Mesendoderm (in vitro differentiated cells): Measurements from ENCODE around the gene EVI2A.

Experiments used
- DNase-seq: peaks from one replicate; pipeline ENCODE4 v3.0.0; 2013
- H2AK5ac ChIP-seq: 2 replicates; pipeline ENCODE4 v1.6.1; 2013; ENCODE audit warnings: low read length, inconsistent platforms
- H2BK120ac ChIP-seq: 2 replicates; pipeline ENCODE4 v1.6.1; 2013; ENCODE audit warnings: low read depth, mild to moderate bottlenecking, low read length, moderate library complexity, mixed read lengths
- H2BK15ac ChIP-seq: replicated peaks from 2 replicates; pipeline ENCODE4 v1.6.1; 2013; ENCODE audit warnings: low read depth, mild to moderate bottlenecking, moderate library complexity
- H2BK5ac ChIP-seq: 2 replicates; pipeline ENCODE4 v1.6.1; 2013; ENCODE audit warnings: low read length, inconsistent platforms
- H3K18ac ChIP-seq: 2 replicates; pipeline ENCODE4 v1.6.1; 2013; ENCODE audit warnings: mild to moderate bottlenecking, low read length, mixed read lengths
- H3K23ac ChIP-seq: one replicate; pipeline ENCODE4 v1.6.1; 2013; ENCODE audit warnings: low read length
- H3K27ac ChIP-seq: 2 replicates; pipeline ENCODE4 v1.5.1; 2013; ENCODE audit warnings: low read depth, mild to moderate bottlenecking, inconsistent platforms, low read length, moderate library complexity
- H3K27me3 ChIP-seq: 2 replicates; pipeline ENCODE4 v1.6.1; 2013; ENCODE audit warnings: low read length, control low read depth, mild to moderate bottlenecking, inconsistent platforms; ENCODE audit not compliant: insufficient read depth, poor library complexity
- H3K36me3 ChIP-seq: 2 replicates; pipeline ENCODE4 v1.6.1; 2013; ENCODE audit warnings: low read length, inconsistent platforms; ENCODE audit not compliant: control insufficient read depth, insufficient read depth
- H3K4ac ChIP-seq: one replicate; pipeline ENCODE4 v1.6.1; 2013; ENCODE audit warnings: low read depth, mild to moderate bottlenecking, low read length, moderate library complexity
- H3K4me1 ChIP-seq: 2 replicates; pipeline ENCODE4 v1.6.1; 2013; ENCODE audit warnings: low read depth, low read length, inconsistent platforms; ENCODE audit not compliant: control insufficient read depth
- H3K4me2 ChIP-seq: 2 replicates; pipeline ENCODE4 v1.6.1; 2013; ENCODE audit warnings: low read length
- H3K4me3 ChIP-seq: 2 replicates; pipeline ENCODE4 v1.5.1; 2013; ENCODE audit warnings: mild to moderate bottlenecking, low read length
- H3K56ac ChIP-seq: one replicate; pipeline ENCODE4 v1.6.1; 2013; ENCODE audit warnings: low read length
- H3K79me1 ChIP-seq: 2 replicates; pipeline ENCODE4 v1.6.1; 2013; ENCODE audit warnings: low read length, inconsistent platforms
- H3K79me2 ChIP-seq: 2 replicates; pipeline ENCODE4 v1.6.1; 2013; ENCODE audit warnings: mild to moderate bottlenecking, low read length; ENCODE audit not compliant: control insufficient read depth, insufficient read depth
- H3K9ac ChIP-seq: 2 replicates; pipeline ENCODE4 v1.6.1; 2013; ENCODE audit warnings: low read length, inconsistent platforms
- H4K5ac ChIP-seq: one replicate; pipeline ENCODE4 v1.6.1; 2013; ENCODE audit warnings: low read length
- H4K8ac ChIP-seq: one replicate; pipeline ENCODE4 v1.6.1; 2013; ENCODE audit warnings: low read depth, mild to moderate bottlenecking, control low read depth, low read length, moderate library complexity
- WGBS: extraction: QIAGEN DNeasy Blood & Tissue Kit; methylation state at CpG from one replicate; pipeline ENCODE4 v1.1.7; 2013; ENCODE audit warnings: low lambda C conversion rate, missing lambda C conversion rate; ENCODE audit not compliant: insufficient coverage; ENCODE audit errors: extremely low coverage; 5-methylcytosine and 5-hydroxymethylcytosine counted together

EVI2A gene

DNA sequence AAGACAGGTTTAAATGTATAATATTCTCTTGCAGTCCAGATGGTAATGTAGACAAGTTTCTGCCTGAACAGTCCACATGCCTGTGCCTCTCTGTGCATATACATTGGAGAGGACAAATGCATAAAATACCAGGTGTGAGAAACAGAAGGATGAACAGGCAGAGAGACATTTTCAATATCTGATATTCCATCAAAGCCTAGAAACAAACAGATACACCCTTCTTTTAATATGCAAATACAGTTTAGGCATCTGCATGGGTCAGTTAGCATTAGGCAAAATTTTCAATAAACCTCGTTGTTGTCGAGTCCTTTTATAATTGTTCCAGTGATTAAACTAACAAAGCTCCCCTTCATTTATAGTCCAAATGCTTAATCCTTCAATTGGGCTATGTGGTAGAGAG, 25.3 kb downstream of the EVI2A start:
- no CpG with 5 or more reads among the region's 2 CpGs for WGBS
- Histone ChIP-seq H3K4me2 (no peak overlapping the region), H3K27me3 (no peaks in the 10 kb centered on the region), H3K23ac (no peak overlapping the region), H2BK15ac (no peak overlapping the region), H3K4me1 (no peaks in the 10 kb centered on the region), H3K18ac (no peak overlapping the region), H3K9ac (no peak overlapping the region), H3K79me2 (no peaks in the 10 kb centered on the region), H4K8ac (no peak overlapping the region), H2BK5ac (no peak overlapping the region), H3K79me1 (no peaks in the 10 kb centered on the region), H3K27ac (no peak overlapping the region), H2AK5ac (no peak overlapping the region), H3K4me3 (no peak overlapping the region), H4K5ac (no peak overlapping the region), H3K4ac (no peak overlapping the region), H2BK120ac (no peak overlapping the region), H3K56ac (no peak overlapping the region), H3K36me3 (no peaks in the 10 kb centered on the region)
- no peak for DNase-seq

- H2BK15ac ChIP-seq, result no peak overlapping the region
- no peaks in the 10 kb centered on the region for H3K79me1 ChIP-seq
- H3K79me2 ChIP-seq, result no peaks in the 10 kb centered on the region
- no peak overlapping the region for H3K4me3 ChIP-seq
- H2BK5ac ChIP-seq, result no peak overlapping the region
- H3K4me2 ChIP-seq, result no peak overlapping the region
- H3K27ac ChIP-seq, result no peak overlapping the region
- H3K4me1 ChIP-seq, result no peaks in the 10 kb centered on the region
- H3K9ac ChIP-seq, result no peak overlapping the region
- H2AK5ac ChIP-seq, result no peak overlapping the region
- H3K36me3 ChIP-seq, result no peaks in the 10 kb centered on the region
- H3K23ac ChIP-seq, result no peak overlapping the region
- H4K8ac ChIP-seq, result no peak overlapping the region
- DNase-seq, result no peak
- no peak overlapping the region for H3K4ac ChIP-seq
- no CpG with 5 or more reads among the region's 1 CpG for WGBS
- no peak overlapping the region for H3K18ac ChIP-seq
- no peak overlapping the region for H3K56ac ChIP-seq
- H4K5ac ChIP-seq, result no peak overlapping the region
- no peak overlapping the region for H2BK120ac ChIP-seq
- no peaks in the 10 kb centered on the region for H3K27me3 ChIP-seq
Observed at GRCh38 chr17:31295489-31295871, 25.9 kb downstream of the EVI2A start.

DNA sequence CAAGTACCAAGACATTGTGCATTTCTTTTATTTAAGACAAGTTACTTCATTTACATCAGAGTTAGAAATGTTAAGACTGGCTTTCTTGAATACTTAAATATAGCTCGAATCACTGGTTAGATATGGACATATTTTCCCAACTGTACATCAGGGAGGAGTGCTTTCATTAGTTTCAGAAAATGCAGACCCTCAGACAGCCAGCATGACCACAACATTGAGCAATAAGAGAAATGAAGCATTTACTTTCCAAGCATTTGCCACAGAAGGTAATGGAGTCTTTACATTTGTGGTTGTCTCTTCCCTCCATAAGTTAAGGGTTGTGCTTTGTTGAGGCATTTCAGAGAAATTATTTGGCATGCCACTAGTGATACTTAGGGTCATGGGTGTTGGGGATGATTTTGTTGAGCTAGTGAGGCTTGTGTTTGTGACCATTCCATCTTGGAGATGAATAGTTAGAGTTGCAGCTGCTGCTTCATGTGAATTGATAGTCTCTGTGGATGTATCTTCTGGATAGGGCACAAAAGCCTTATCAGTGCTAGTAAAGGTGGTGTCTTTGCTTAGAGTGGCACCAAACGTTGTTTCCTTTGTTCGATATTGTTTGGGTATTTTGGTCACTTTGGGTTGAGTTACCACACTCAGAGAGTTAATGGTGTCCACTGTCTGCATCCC, 26.5 kb downstream of the EVI2A start:
- no peak overlapping the region for H4K8ac ChIP-seq
- no peak overlapping the region for H3K23ac ChIP-seq
- H3K36me3 ChIP-seq, result no peaks in the 10 kb centered on the region
- H3K4me1 ChIP-seq, result no peaks in the 10 kb centered on the region
- WGBS, result no CpG with 5 or more reads among the region's 3 CpGs
- H3K79me2 ChIP-seq, result no peaks in the 10 kb centered on the region
- no peak overlapping the region for H2BK120ac ChIP-seq
- H3K9ac ChIP-seq, result no peak overlapping the region
- H3K56ac ChIP-seq, result no peak overlapping the region
- H3K79me1 ChIP-seq, result no peaks in the 10 kb centered on the region
- no peak for DNase-seq
- H3K4me2 ChIP-seq, result no peak overlapping the region
- no peak overlapping the region for H2BK5ac ChIP-seq
- no peak overlapping the region for H3K4me3 ChIP-seq
- no peak overlapping the region for H3K27ac ChIP-seq
- H4K5ac ChIP-seq, result no peak overlapping the region
- H3K27me3 ChIP-seq, result no peaks in the 10 kb centered on the region
- no peak overlapping the region for H3K4ac ChIP-seq
- no peak overlapping the region for H3K18ac ChIP-seq
- H2BK15ac ChIP-seq, result no peak overlapping the region
- H2AK5ac ChIP-seq, result no peak overlapping the region

DNA sequence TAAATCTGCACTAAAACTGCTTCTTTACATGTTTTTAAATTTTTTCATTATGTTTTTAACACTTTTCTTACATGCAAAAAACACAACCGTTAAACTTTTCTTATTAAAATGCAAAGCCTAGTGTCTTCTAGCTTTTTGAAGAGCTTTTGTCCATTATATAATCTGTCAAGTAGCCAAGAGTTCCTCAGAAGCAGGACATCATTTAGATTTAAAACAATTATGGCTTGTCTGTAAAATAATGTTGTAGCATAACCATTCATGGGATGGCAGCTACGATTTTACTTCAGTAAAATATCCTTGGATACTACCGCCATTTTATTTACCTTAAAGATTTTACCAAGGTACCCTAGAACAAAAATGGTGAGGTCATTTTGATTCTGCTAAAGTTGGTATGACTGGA, 27.2 kb downstream of the EVI2A start:
- DNase-seq, result no peak
- Histone ChIP-seq H2BK5ac (no peak overlapping the region), H2BK15ac (no peak overlapping the region), H3K4me2 (no peak overlapping the region), H3K79me2 (no peaks in the 10 kb centered on the region), H4K8ac (no peak overlapping the region), H3K23ac (no peak overlapping the region), H3K36me3 (no peaks in the 10 kb centered on the region), H3K9ac (no peak overlapping the region), H3K4me1 (no peaks in the 10 kb centered on the region), H3K18ac (no peak overlapping the region), H2AK5ac (no peak overlapping the region), H4K5ac (no peak overlapping the region), H3K4ac (no peak overlapping the region), H3K27me3 (no peaks in the 10 kb centered on the region), H3K4me3 (no peak overlapping the region), H2BK120ac (no peak overlapping the region), H3K27ac (no peak overlapping the region), H3K79me1 (no peaks in the 10 kb centered on the region), H3K56ac (no peak overlapping the region)
- no CpG with 5 or more reads among the region's 3 CpGs for WGBS

- H4K8ac ChIP-seq, result no peak overlapping the region
- H3K79me1 ChIP-seq, result no peaks in the 10 kb centered on the region
- no peaks in the 10 kb centered on the region for H3K4me1 ChIP-seq
- H3K36me3 ChIP-seq, result no peaks in the 10 kb centered on the region
- H3K18ac ChIP-seq, result no peak overlapping the region
- no peak overlapping the region for H3K56ac ChIP-seq
- no peak overlapping the region for H2AK5ac ChIP-seq
- WGBS, result no CpG with 5 or more reads among the region's 2 CpGs
- H3K4me3 ChIP-seq, result no peak overlapping the region
- no peak overlapping the region for H3K4ac ChIP-seq
- no peak overlapping the region for H2BK120ac ChIP-seq
- no peaks in the 10 kb centered on the region for H3K79me2 ChIP-seq
- no peak overlapping the region for H4K5ac ChIP-seq
- H3K23ac ChIP-seq, result no peak overlapping the region
- H3K27ac ChIP-seq, result no peak overlapping the region
- H3K4me2 ChIP-seq, result no peak overlapping the region
- H3K27me3 ChIP-seq, result no peaks in the 10 kb centered on the region
- no peak overlapping the region for H2BK15ac ChIP-seq
- DNase-seq, result no peak
- no peak overlapping the region for H3K9ac ChIP-seq
- H2BK5ac ChIP-seq, result no peak overlapping the region
Observed at GRCh38 chr17:31293581-31293980, 27.8 kb downstream of the EVI2A start.

- Histone ChIP-seq H3K4me3 (no peak overlapping the region), H2BK15ac (no peak overlapping the region), H3K18ac (no peak overlapping the region), H3K79me1 (no peaks in the 10 kb centered on the region), H3K9ac (no peak overlapping the region), H3K4ac (no peak overlapping the region), H3K4me1 (no peaks in the 10 kb centered on the region), H3K56ac (no peak overlapping the region), H3K36me3 (no peaks in the 10 kb centered on the region), H3K23ac (no peak overlapping the region), H4K8ac (no peak overlapping the region), H3K27ac (no peak overlapping the region), H3K4me2 (no peak overlapping the region), H2BK120ac (no peak overlapping the region), H2BK5ac (no peak overlapping the region), H2AK5ac (no peak overlapping the region), H3K79me2 (no peaks in the 10 kb centered on the region), H4K5ac (no peak overlapping the region), H3K27me3 (no peaks in the 10 kb centered on the region)
- DNase-seq, result no peak
Observed at GRCh38 chr17:31291820-31292219, 29.6 kb downstream of the EVI2A start.
